ENCODE data around the gene ZC3H4.
"Not testable (repeated sequence)": the region's sequence is repeated elsewhere in the genome, so short reads cannot be mapped to it uniquely, and the experiment has no call there.

The ZC3H4 gene

DNA sequence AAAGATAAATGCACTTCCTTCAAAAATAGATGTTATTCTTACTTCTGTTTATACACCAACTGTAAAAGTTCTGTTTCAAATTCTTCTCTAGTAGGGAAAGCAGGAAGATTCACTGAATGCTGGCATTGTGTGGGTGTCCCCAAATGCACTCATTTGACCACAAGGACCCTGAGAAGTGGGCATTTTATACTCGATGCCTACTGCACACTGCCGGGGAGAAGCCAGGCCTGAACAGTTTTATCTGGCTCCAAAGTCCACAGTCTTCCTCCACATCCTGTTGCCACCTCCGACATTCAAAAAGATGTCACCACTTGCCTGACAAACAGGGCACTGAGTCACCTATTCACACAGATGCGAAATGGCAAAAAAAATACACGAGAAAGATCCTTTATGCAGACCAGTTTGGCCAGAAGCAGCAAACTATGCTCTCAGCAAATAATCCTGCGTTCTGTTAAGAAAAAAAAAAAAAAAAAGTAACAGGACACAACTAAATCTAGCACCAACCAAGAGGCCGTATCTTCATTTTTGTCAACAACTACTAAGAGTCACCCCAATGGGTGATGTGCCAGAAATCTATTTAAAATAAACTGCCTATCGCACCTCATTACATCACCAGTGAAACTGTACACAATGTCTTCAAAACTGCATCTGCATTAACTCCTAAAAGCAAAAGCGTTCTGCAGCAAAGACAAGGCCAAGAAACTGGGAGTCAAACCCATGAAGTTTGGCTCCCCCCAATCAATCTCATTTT lies 6.2 kb downstream of the ZC3H4 start:
- TF ChIP-seq, protein P1, sequence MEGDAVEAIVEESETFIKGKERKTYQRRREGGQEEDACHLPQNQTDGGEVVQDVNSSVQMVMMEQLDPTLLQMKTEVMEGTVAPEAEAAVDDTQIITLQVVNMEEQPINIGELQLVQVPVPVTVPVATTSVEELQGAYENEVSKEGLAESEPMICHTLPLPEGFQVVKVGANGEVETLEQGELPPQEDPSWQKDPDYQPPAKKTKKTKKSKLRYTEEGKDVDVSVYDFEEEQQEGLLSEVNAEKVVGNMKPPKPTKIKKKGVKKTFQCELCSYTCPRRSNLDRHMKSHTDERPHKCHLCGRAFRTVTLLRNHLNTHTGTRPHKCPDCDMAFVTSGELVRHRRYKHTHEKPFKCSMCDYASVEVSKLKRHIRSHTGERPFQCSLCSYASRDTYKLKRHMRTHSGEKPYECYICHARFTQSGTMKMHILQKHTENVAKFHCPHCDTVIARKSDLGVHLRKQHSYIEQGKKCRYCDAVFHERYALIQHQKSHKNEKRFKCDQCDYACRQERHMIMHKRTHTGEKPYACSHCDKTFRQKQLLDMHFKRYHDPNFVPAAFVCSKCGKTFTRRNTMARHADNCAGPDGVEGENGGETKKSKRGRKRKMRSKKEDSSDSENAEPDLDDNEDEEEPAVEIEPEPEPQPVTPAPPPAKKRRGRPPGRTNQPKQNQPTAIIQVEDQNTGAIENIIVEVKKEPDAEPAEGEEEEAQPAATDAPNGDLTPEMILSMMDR (IDR thresholded peaks at IDR 0.05; ENCODE audit: insufficient read depth, missing control alignments): no peak
- FAIRE-seq (no peak), DNase-seq (ENCODE audit: insufficient read length, low spot score) (no peak)

DNA sequence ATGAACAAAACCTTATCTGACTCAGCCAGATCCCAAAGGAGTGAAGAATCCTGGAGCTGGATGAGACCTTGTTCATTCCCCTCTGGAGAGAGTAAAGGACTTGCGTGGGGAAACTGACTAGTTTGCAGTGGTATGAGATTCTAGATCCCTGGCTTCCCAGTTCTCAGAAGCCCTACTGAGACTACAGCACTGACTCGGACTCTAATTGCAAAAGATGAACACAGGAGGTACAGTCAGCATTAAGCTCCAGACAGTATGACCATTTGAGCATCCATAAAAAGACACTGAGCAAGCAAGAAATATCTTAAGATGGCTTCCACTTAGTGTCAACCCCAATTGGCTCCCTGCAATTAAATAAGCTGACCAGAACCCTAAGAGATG lies 6.8 kb downstream of the ZC3H4 start:
- TF ChIP-seq, protein P1 (IDR thresholded peaks at IDR 0.05; ENCODE audit: insufficient read depth, missing control alignments): no peak
- FAIRE-seq (no peak), DNase-seq (ENCODE audit: insufficient read length, low spot score) (no peak)

DNA sequence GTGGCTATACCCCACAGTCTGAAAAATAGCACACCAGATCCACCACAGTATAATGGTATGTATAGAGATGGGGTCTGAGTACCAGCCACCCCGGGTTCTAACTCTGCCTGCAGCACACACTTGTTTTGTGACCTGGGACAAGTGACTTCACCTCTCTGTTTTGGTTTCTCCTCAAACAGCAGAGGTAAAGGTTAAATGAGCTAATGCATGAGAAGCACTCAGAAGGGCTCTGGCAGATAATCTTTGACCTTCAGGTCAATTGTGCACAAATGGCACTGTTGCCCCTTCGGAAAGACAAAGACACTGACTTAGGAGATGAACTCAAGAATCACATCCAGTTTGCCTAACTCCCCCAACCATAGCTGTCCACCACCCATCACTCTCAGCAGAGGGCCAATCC lies 7.7 kb downstream of the ZC3H4 start:
- DNase-seq (ENCODE audit: insufficient read length, low spot score): no peak
- FAIRE-seq: no peak
- TF ChIP-seq, protein P1 (IDR thresholded peaks at IDR 0.05; ENCODE audit: insufficient read depth, missing control alignments): no peak

DNA sequence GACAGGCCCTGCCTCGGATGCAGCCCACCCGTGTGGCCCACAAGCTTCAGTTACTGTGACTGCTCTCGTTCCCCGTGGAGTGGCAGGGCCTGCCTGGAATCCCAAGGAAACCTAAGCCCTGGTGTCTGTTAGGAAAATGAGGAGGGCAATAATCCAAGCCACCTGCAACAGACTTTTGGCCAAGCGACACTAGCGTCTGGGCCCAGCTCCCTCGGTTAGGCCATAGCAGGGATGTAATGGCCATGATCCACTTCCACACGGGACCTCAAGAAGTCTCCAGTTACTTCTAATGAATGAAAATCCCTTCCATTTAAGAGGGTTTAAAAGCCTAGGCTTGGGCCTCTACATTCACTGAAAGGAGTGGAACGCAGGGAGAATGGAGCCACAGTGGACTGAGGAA lies 8.9 kb downstream of the ZC3H4 start:
- FAIRE-seq (no peak), DNase-seq (ENCODE audit: insufficient read length, low spot score) (no peak)
- TF ChIP-seq, protein P1 (IDR thresholded peaks at IDR 0.05; ENCODE audit: insufficient read depth, missing control alignments): no peak

DNA sequence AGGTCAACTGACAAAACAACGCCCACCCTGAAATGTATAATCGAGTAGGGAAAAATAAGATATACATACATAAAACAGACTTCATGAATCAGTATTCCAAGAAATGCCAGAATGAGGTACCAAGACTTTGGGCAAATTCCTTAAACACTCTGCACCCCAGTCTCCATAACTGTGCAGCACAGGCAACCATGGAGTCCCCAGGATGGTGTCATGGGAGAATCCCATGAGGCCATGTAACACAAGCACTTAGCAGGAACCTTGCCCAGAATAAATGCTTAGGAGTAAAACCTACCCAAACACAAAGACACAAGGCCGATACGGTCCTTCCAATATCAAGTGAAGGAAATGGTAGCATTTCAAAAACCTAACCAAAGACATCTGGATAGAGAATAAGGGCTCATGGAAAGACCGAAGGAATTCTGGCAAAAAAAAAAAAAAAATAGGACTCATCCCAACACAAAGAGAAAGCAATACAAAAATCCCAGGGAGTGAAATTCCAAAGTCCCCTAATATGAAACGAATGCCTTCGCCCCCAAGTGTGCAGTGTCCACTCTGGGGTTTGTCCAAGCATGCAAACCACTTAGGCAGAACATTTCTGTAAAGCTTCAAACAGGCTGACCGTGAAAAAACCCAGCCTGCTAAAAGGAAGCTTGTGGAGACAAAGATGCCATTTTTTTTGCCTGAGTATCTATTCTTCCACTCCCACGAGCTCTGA lies 11.1 kb downstream of the ZC3H4 start:
- TF ChIP-seq, protein P1 (IDR thresholded peaks at IDR 0.05; ENCODE audit: insufficient read depth, missing control alignments): no peak
- FAIRE-seq (no peak), DNase-seq (ENCODE audit: insufficient read length, low spot score) (no peak)

DNA sequence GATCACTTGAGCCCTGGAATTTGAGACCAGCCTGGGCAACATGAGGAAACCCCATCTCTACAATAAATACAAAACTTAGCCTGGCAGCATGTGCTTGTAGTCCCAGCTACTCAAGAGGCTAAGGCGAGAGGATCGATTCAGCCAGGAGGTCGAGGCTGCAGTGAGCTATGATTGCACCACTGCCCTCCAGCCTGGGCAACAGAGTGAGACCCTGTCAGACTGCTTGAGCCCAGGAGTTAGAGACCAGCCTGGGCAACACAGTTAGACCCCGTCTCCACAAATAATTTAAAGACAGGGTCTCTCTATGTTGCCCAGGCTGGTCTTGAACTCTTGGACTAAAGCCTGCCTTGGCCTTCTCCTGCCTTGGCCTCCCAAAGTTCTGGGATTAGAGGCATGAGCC lies 12.5 kb downstream of the ZC3H4 start:
- not testable (repeated sequence) for FAIRE-seq

DNA sequence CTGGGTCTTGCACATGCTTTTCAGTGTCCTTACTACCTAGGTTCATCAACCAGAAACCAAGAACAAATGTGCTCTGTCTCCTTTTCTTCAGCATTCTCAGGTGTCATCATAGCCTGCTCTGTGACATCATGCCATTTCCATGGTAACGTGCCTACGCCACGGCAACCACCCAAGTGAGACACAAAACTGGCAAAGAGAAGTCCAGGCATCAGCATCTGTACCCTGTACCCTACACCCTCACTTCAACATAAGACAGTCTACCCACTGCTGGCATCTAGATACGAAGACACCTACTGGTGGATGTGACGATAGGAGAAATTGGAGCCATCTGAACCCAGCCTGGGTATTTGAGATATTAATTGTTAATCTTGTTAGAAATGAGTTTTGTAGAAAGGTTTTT lies 13.3 kb downstream of the ZC3H4 start:
- TF ChIP-seq, protein P1 (IDR thresholded peaks at IDR 0.05; ENCODE audit: insufficient read depth, missing control alignments): no peak
- DNase-seq (ENCODE audit: insufficient read length, low spot score) (no peak), FAIRE-seq (no peak)

More for the DNA sequence above, 12.5 kb downstream of the ZC3H4 start:
- DNase-seq (ENCODE audit: insufficient read length, low spot score): not testable (repeated sequence)
